ENCODE data around the gene CMTM5.
A peak's percentile ranks its signal among the peaks of the same experiment; 100 is the strongest.
"Not testable (repeated sequence)": the region's sequence is repeated elsewhere in the genome, so short reads cannot be mapped to it uniquely, and the experiment has no call there.

The CMTM5 gene

DNA sequence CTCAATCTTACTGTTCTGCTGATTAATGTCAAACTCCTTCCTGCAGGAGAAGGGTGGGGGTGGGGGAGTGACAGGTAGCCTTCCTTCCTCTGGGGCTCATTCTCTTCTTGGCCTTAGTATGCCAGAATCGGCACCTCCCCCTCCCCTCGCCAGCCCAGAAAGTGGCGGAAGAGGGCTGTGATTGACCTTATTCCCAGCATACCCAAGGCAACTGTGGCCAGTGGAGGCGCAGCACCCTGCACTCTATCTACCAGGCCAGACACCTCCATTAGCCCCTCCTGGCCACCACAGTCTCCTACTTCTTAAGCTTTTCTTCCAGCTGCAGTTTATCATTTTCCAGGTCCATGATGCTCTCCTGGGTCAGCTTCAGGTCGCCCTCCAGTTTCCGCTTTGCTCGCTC, 15.8 kb downstream of the CMTM5 start:
- no peak for TF ChIP-seq PAX5 (IDR thresholded peaks at IDR 0.05; ENCODE audit: insufficient read depth, low read length, severe bottlenecking)
- no peak for TF ChIP-seq TAF1 (IDR thresholded peaks at IDR 0.05; ENCODE audit: low read depth, low read length)
- TF ChIP-seq SPI1 (IDR thresholded peaks at IDR 0.05; ENCODE audit: low read depth, low read length), result no peak
- TF ChIP-seq POU2F2 (IDR thresholded peaks at IDR 0.05; ENCODE audit: low read depth, low read length), result no peak
- no peak for TF ChIP-seq POLR2AphosphoS5 (IDR thresholded peaks at IDR 0.05; ENCODE audit: low read depth, low read length)
- TF ChIP-seq POLR2A (IDR thresholded peaks at IDR 0.05; ENCODE audit: low read depth, low read length), result no peak
- DNase-seq (ENCODE audit: insufficient read length, low spot score) (no peak), FAIRE-seq (no peak)

- TF ChIP-seq TAF1 (IDR thresholded peaks at IDR 0.05; ENCODE audit: low read depth, low read length) (no peak), POU2F2 (IDR thresholded peaks at IDR 0.05; ENCODE audit: low read depth, low read length) (no peak), POLR2AphosphoS5 (IDR thresholded peaks at IDR 0.05; ENCODE audit: low read depth, low read length) (no peak), PAX5 (IDR thresholded peaks at IDR 0.05; ENCODE audit: insufficient read depth, low read length, severe bottlenecking) (no peak), SPI1 (IDR thresholded peaks at IDR 0.05; ENCODE audit: low read depth, low read length) (no peak), POLR2A (IDR thresholded peaks at IDR 0.05; ENCODE audit: low read depth, low read length) (no peak)
These were observed 19.3 kb downstream of the CMTM5 start for GRCh38 chr14:23396126-23396525.

DNA sequence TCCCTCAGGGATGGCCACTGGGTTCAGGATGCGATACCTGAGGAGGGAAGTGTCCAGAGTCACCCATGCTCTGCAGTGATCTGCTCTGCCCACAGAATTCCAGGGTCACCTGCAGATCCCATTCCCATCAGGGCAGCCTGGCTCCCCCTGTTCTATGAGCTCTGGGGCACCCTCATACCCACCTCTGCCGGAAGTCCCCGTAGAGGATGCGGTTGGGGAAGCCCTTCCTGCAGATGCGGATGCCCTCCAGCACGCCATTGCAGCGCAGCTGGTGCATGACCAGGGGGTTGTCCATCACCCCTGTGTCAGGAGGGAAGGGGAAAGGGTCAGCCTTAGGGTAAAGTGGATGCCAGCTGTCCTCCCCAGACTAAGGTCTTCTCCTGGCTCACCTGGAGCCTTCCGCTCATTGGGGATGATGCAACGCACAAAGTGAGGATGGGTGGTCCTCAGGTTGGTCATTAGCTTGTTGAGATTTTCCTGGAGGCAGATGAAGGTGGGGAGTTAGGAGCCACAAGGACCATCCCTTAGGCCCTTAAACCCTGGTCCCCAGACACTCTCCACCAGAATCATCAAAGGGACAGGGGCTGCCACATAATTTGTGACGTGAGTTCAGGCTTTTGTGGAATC, 20.0 kb downstream of the CMTM5 start:
- TF ChIP-seq POLR2A (IDR thresholded peaks at IDR 0.05; ENCODE audit: low read depth, low read length) (no peak), POU2F2 (IDR thresholded peaks at IDR 0.05; ENCODE audit: low read depth, low read length) (no peak), SPI1 (IDR thresholded peaks at IDR 0.05; ENCODE audit: low read depth, low read length) (no peak), PAX5 (IDR thresholded peaks at IDR 0.05; ENCODE audit: insufficient read depth, low read length, severe bottlenecking) (no peak), TAF1 (IDR thresholded peaks at IDR 0.05; ENCODE audit: low read depth, low read length) (no peak), POLR2AphosphoS5 (IDR thresholded peaks at IDR 0.05; ENCODE audit: low read depth, low read length) (no peak)
- FAIRE-seq, result no peak
- no peak for DNase-seq (ENCODE audit: insufficient read length, low spot score)

More at GRCh38 chr14:23396126-23396525, 19.3 kb downstream of the CMTM5 start:
- no peak for DNase-seq (ENCODE audit: insufficient read length, low spot score)
- FAIRE-seq, result no peak

DNA sequence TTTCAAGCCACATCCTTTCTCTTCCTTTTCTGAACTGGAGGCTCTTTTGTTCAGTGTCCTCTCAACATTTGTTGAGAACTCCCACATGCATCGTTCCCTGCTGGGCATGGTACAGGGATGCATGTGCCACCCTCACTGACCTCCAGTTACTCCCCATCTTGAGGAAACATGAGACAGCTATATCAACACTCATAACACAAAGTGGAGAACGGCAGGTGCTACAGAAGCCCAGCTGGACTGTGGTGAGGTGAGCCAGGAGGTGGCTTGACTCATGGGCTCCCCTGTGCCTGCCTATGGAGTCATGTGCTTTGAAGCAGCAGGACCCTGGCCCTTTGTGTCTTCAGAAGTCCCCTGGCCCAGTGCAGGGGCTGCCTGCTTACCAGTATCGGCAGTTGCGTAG, 21.5 kb downstream of the CMTM5 start:
- TF ChIP-seq POU2F2 (IDR thresholded peaks at IDR 0.05; ENCODE audit: low read depth, low read length) (no peak), PAX5 (IDR thresholded peaks at IDR 0.05; ENCODE audit: insufficient read depth, low read length, severe bottlenecking) (no peak), SPI1 (IDR thresholded peaks at IDR 0.05; ENCODE audit: low read depth, low read length) (no peak), POLR2A (IDR thresholded peaks at IDR 0.05; ENCODE audit: low read depth, low read length) (no peak)
- no peak for DNase-seq (ENCODE audit: insufficient read length, low spot score)
- no peak for FAIRE-seq

DNA sequence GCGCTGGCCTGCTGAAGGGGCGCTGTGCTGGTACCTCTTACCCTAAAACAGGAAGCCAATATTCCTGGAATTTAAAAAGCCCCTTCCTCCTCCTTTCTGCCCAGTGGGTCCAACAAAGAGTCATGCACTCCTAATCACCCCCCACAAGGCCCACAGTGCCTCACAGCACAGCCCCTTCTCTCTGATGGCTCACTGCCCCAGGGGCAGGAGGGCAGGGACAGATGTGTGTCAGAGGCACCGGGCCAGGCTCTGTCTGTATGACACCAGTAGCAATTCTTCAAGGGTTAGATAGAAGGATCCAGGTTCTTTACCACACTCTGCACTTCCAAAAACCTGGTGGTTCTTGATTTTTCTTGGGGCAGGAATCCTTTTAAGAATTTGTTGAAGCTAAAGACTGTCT, 22.3 kb downstream of the CMTM5 start:
- TF ChIP-seq SPI1 (IDR thresholded peaks at IDR 0.05; ENCODE audit: low read depth, low read length) (no peak), POLR2A (IDR thresholded peaks at IDR 0.05; ENCODE audit: low read depth, low read length) (no peak), POLR2AphosphoS5 (IDR thresholded peaks at IDR 0.05; ENCODE audit: low read depth, low read length) (no peak), TAF1 (IDR thresholded peaks at IDR 0.05; ENCODE audit: low read depth, low read length) (no peak), PAX5 (IDR thresholded peaks at IDR 0.05; ENCODE audit: insufficient read depth, low read length, severe bottlenecking) (no peak), POU2F2 (IDR thresholded peaks at IDR 0.05; ENCODE audit: low read depth, low read length) (no peak)
- DNase-seq (ENCODE audit: insufficient read length, low spot score), result no peak
- FAIRE-seq, result no peak

GRCh38 chr14:23399591-23399990, 22.7 kb downstream of the CMTM5 start:
- no peak for FAIRE-seq
- no peak for TF ChIP-seq POLR2AphosphoS5 (IDR thresholded peaks at IDR 0.05; ENCODE audit: low read depth, low read length)
- TF ChIP-seq PAX5 (IDR thresholded peaks at IDR 0.05; ENCODE audit: insufficient read depth, low read length, severe bottlenecking), result no peak
- TF ChIP-seq TAF1 (IDR thresholded peaks at IDR 0.05; ENCODE audit: low read depth, low read length), result no peak
- TF ChIP-seq POU2F2 (IDR thresholded peaks at IDR 0.05; ENCODE audit: low read depth, low read length), result no peak
- TF ChIP-seq SPI1 (IDR thresholded peaks at IDR 0.05; ENCODE audit: low read depth, low read length), result no peak
- TF ChIP-seq POLR2A (IDR thresholded peaks at IDR 0.05; ENCODE audit: low read depth, low read length), result no peak
- DNase-seq (ENCODE audit: insufficient read length, low spot score), result no peak

DNA sequence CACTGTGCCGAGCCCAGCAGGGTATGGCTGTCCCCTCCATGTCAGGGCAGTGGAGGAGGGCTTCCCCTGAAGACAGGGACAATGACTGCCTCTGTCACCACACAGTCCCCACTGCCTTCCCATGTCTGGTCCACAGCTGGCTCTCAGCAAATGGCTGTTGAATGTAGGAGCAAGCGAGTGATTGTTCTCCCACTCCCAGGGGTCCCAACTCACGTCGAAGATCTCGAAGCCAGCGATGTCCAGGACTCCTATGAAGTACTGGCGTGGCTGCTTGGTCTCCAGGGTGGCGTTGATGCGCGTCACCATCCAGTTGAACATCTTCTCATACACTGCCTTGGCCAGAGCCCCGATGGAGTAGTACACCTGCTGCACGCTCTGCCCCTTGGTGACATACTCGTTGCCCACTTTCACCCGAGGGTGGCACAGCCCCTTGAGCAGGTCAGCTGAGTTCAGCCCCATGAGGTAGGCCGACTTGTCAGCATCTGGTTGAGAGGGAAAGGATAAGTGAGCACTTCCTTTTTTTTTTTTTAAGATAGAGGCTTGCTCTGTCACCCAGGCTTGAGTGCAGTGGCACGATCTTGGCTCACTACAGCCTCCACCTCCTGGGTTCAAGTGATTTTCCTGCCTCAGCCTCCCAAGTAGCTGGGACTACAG, 23.8 kb downstream of the CMTM5 start:
- DNase-seq (ENCODE audit: insufficient read length, low spot score); FAIRE-seq: not testable (repeated sequence)
- peak; percentile 67 for TF ChIP-seq SPI1 (IDR thresholded peaks at IDR 0.05; ENCODE audit: low read depth, low read length)

DNA sequence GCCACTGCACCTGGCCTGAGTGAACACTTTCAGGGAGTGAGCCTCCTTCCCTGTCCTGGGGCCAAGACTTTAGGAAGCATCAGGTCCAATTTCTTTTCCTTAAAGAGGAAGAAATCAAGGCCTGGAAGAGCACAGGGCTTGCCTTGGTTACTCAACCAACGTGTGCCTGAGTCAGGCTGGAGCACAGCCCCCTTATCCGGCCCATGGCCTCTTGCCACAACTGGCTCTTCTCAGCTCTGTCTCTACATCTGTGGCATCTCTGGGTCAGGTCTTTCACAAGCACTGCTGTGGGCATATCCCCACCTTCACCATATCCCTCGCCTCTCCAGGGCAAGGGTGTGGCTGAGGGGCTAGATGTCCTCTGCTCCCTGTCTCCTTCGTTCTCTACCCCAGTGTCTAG, 24.4 kb downstream of the CMTM5 start:
- TF ChIP-seq POLR2AphosphoS5 (IDR thresholded peaks at IDR 0.05; ENCODE audit: low read depth, low read length), result no peak
- DNase-seq (ENCODE audit: insufficient read length, low spot score) (no peak), FAIRE-seq (no peak)

- no peak for DNase-seq (ENCODE audit: insufficient read length, low spot score)
- no peak for FAIRE-seq
- TF ChIP-seq POLR2A (IDR thresholded peaks at IDR 0.05; ENCODE audit: low read depth, low read length), result no peak
- no peak for TF ChIP-seq TAF1 (IDR thresholded peaks at IDR 0.05; ENCODE audit: low read depth, low read length)
- no peak for TF ChIP-seq PAX5 (IDR thresholded peaks at IDR 0.05; ENCODE audit: insufficient read depth, low read length, severe bottlenecking)
- no peak for TF ChIP-seq POU2F2 (IDR thresholded peaks at IDR 0.05; ENCODE audit: low read depth, low read length)
- 0 out of 2 replicates have a peak, but pooled peaks have one; percentile 3 for TF ChIP-seq SPI1 (IDR thresholded peaks at IDR 0.05; ENCODE audit: low read depth, low read length)
- TF ChIP-seq POLR2AphosphoS5 (IDR thresholded peaks at IDR 0.05; ENCODE audit: low read depth, low read length), result no peak
These were observed 25.7 kb downstream of the CMTM5 start for GRCh38 chr14:23402296-23403138.

- FAIRE-seq (no peak), DNase-seq (ENCODE audit: insufficient read length, low spot score) (no peak)
- TF ChIP-seq SPI1 (IDR thresholded peaks at IDR 0.05; ENCODE audit: low read depth, low read length) (no peak), PAX5 (IDR thresholded peaks at IDR 0.05; ENCODE audit: insufficient read depth, low read length, severe bottlenecking) (no peak), POLR2A (IDR thresholded peaks at IDR 0.05; ENCODE audit: low read depth, low read length) (no peak), POLR2AphosphoS5 (IDR thresholded peaks at IDR 0.05; ENCODE audit: low read depth, low read length) (no peak), TAF1 (IDR thresholded peaks at IDR 0.05; ENCODE audit: low read depth, low read length) (no peak), POU2F2 (IDR thresholded peaks at IDR 0.05; ENCODE audit: low read depth, low read length) (no peak)
These were observed 26.2 kb downstream of the CMTM5 start for GRCh38 chr14:23403139-23403438.
